Thyroid gland (tissue), 4 donors: ENCODE data around the gene DOCK3.
"Not testable (repeated sequence)": the region's sequence is repeated elsewhere in the genome, so short reads cannot be mapped to it uniquely, and the experiment has no call there.

Experiments used
- POLR2A ChIP-seq, 2 donors: fragments of 450-650 bp; IDR thresholded peaks; one replicate each; pipeline ENCODE4 v1.6.1; 2017; ENCODE audit warnings: antibody characterized with exemption in 2 of 2, mild to moderate bottlenecking in 2 of 2, moderate library complexity in 1 of 2
- TF ChIP-seq, protein P1 (sequence below), 6 experiments: fragments of 200-600 bp in 3 of 6; fragments of 450-650 bp in 3 of 6; sonication (generic) in 3 of 6; IDR thresholded peaks; one replicate each; pipeline ENCODE4 v1.5.1; 2016 to 2019; ENCODE audit warnings: antibody characterized with exemption in 6 of 6, mild to moderate bottlenecking in 2 of 6, inconsistent platforms in 1 of 6, moderate library complexity in 1 of 6

- TF ChIP-seq, protein P1, sequence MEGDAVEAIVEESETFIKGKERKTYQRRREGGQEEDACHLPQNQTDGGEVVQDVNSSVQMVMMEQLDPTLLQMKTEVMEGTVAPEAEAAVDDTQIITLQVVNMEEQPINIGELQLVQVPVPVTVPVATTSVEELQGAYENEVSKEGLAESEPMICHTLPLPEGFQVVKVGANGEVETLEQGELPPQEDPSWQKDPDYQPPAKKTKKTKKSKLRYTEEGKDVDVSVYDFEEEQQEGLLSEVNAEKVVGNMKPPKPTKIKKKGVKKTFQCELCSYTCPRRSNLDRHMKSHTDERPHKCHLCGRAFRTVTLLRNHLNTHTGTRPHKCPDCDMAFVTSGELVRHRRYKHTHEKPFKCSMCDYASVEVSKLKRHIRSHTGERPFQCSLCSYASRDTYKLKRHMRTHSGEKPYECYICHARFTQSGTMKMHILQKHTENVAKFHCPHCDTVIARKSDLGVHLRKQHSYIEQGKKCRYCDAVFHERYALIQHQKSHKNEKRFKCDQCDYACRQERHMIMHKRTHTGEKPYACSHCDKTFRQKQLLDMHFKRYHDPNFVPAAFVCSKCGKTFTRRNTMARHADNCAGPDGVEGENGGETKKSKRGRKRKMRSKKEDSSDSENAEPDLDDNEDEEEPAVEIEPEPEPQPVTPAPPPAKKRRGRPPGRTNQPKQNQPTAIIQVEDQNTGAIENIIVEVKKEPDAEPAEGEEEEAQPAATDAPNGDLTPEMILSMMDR (IDR thresholded peaks at IDR 0.05) = not testable (repeated sequence)
- not testable (repeated sequence) for TF ChIP-seq POLR2A (IDR thresholded peaks at IDR 0.05)
Measured at GRCh38 chr3:50688602-50689001, 13.9 kb downstream of the DOCK3 start.
